ENCODE data around the gene EIF4E1B. TPM values are rescaled to one million over a fixed set of nuclear protein-coding genes. Genes with fewer than 3 reads are reported as not detected.

Gene EIF4E1B
- total RNA-seq, 1 experiment from 2014 or later: not detected

DNA sequence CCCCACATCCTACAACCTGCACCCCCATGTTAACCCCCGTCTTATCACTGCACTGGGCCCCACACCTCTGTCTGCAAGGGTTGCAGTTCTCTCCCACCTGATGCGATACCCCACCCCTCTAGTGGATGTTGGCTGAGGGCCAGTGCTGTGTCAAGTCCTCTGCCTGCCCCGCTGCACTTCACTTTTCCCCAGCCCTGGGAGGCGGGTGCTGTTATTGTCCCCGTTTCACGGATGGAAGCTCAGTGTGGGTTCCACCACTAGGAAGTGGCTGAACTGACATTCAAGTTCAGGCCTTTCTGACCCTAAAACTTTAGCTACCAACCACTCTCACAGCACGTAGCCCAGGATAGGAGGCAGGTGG lies 3.6 kb upstream of the EIF4E1B start:
- no peak for DNase-seq (ENCODE audit: low read depth)

DNA sequence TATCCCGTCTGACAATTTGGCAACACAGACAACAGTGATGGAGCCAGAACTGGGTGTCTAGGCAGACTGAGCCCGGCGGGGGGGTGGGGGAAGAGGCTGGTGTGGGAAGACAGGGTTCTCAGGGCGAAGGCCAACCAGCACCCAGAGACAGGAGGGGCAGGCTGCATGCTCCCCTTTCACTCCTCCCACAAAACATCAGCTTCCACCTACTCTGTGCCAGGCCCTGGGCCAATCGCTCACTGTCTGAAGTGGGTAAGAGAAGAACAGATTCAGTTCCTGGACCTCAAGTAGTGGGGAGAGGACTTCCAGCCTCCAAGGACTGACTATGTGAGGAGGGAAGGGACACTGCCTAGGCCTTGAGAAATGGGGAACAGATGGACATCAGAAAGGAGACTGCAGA lies 2.9 kb upstream of the EIF4E1B start:
- no peak for DNase-seq (ENCODE audit: low read depth)

- DNase-seq (ENCODE audit: low read depth): peak; percentile 44
Measured at GRCh38 chr5:176628406-176629228, 1.9 kb upstream of the EIF4E1B start.

- no peak for DNase-seq (ENCODE audit: low read depth)
Measured at GRCh38 chr5:176629317-176629852, 1.1 kb upstream of the EIF4E1B start.

GRCh38 chr5:176630681-176631222 lies 277 bp downstream of the EIF4E1B start:
- no peak for DNase-seq (ENCODE audit: low read depth)

- DNase-seq (ENCODE audit: low read depth): no peak
Measured at GRCh38 chr5:176631383-176632200, 1.1 kb downstream of the EIF4E1B start.

GRCh38 chr5:176632745-176633144 lies 2.3 kb downstream of the EIF4E1B start:
- no peak for DNase-seq (ENCODE audit: low read depth)

GRCh38 chr5:176633598-176633997 lies 3.1 kb downstream of the EIF4E1B start:
- DNase-seq (ENCODE audit: low read depth): no peak

DNA sequence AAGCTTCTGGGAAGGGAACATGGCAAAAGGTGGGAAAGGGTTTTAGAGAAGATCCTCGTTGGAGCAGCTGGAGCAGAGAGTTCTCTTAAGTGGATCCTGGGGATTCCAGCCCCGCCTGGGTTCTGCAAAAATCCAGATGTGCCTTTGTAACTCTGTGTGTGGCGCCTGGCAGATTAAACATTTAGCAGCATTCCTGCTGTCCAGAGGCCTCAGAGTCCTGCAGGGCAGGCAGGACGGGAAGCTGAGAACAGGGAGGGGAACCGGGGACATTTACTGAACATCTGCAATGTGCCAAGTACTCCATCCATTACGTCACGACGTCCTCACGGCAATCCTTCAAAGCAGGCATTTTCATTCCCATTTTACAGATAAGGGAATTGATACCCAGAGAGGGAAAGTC lies 6.0 kb downstream of the EIF4E1B start:
- no peak for DNase-seq (ENCODE audit: low read depth)

DNA sequence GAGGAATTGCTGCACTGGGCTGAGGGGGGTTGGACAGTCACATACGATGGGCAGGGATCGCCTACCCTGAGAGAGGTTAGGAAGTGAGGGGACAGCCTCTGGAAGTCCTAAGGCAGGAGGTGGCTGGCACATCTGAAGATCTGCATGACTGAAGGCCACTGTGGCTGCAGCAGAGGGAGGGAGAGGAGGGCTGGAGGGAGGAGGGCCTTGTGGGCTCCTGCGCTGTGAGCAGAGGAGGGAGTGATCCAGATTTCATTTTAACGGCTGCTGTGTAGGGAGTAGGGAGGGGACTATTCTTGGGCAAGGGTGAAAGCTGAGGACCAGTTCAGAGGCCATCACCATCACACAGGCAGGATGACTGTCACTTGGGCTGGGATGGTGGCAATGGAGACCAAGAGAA lies 7.1 kb downstream of the EIF4E1B start:
- no peak for DNase-seq (ENCODE audit: low read depth)

GRCh38 chr5:176638437-176638836 lies 8.0 kb downstream of the EIF4E1B start:
- DNase-seq (ENCODE audit: low read depth): no peak

GRCh38 chr5:176639208-176639607 lies 8.7 kb downstream of the EIF4E1B start:
- DNase-seq (ENCODE audit: low read depth): no peak

DNA sequence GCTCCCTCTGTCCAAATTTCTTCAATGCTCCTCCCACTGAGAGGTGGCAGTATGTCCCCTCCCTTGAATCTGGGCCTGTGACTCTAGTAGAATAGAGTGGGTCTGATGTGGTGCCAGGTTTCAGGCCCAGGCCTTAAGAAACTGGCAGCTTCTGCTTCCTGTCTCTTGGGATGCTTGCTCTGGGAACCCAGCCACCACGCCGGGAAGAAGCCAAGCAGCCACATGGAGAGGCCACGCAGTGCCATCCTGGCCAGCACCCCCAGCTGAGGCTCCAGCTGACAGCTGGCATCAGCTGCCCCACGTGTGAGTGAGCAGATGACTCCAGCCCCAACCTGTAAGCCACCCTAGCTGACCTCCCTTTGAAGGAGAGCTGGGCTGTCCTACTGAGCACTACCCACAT lies 9.5 kb downstream of the EIF4E1B start:
- peak; percentile 40 for DNase-seq (ENCODE audit: low read depth)

GRCh38 chr5:176640616-176641015 lies 10.1 kb downstream of the EIF4E1B start:
- no peak for DNase-seq (ENCODE audit: low read depth)

DNA sequence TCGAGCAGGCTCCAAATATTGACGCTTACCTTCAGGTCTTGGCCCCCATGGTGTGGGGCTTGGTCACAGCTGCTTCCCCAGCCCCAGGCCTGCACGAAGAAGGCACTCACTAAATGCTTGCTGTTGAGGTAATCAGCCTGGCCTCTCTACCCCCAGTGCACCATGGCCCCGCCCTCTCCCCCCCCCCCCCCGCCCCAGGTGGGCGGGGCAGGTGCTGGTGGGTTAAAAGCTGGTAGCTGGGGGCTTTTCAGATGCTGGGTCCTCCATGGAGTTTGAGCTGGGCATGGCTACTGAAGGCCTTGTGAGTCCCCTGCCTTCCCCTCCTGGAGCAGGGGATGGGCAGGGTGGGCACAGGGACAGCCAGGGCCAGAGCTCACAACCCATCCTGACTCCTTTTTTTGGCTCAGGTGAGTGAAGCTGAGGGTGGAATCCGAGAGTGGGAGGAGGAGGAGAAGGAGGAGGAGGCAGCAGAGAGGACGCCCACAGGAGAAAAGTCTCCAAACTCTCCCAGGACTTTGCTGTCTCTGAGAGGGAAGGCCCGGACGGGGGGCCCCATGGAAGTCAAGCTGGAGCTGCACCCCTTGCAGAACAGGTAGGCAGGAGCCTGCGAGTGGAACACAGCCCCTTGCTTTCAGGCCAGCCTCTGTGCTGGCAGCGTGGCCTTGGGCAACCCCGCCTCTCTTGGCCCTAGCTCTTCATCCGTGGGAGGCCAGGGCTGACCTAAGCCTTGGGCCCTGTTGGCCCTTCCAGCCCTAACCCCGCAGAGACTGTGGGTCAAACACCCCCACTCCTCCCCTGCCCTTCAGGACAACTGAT lies 12.4 kb downstream of the EIF4E1B start:
- DNase-seq (ENCODE audit: low read depth): no peak

GRCh38 chr5:176643491-176644219 lies 13.2 kb downstream of the EIF4E1B start:
- DNase-seq (ENCODE audit: low read depth): no peak

GRCh38 chr5:176644294-176644693 lies 13.8 kb downstream of the EIF4E1B start:
- no peak for DNase-seq (ENCODE audit: low read depth)

DNA sequence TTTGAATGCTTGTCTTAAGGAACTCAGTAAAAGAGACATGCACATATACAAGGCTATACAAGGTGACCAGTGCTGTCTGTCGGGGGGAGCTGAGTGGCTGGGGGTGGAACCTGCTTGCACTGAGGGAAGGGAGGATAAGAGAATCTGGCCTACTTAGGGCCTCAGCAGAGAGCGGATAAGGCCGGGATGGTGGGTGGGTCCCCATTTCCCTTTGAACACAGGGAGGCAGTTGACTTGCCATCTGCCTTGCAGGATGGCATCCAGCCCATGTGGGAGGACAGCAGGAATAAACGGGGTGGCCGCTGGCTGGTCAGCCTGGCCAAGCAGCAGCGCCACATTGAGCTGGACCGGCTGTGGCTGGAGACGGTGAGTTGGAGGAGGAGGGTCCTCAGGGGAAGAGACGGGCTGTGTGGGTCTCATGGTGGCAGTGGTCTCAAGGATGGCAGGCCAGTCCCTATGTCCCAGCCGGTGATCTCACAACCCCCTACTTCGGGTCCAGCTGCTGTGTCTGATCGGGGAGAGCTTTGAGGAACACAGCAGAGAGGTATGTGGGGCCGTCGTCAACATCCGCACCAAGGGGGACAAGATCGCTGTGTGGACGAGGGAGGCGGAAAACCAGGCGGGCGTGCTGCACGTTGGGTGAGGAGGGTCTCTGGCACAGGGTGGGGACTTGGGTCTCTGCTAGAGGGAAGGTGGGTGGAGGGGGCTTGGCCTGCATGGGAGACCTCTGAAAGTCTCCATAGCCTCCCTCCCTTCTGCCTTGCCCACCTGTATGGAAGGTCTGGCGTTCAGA lies 14.6 kb downstream of the EIF4E1B start:
- DNase-seq (ENCODE audit: low read depth): no peak

DNA sequence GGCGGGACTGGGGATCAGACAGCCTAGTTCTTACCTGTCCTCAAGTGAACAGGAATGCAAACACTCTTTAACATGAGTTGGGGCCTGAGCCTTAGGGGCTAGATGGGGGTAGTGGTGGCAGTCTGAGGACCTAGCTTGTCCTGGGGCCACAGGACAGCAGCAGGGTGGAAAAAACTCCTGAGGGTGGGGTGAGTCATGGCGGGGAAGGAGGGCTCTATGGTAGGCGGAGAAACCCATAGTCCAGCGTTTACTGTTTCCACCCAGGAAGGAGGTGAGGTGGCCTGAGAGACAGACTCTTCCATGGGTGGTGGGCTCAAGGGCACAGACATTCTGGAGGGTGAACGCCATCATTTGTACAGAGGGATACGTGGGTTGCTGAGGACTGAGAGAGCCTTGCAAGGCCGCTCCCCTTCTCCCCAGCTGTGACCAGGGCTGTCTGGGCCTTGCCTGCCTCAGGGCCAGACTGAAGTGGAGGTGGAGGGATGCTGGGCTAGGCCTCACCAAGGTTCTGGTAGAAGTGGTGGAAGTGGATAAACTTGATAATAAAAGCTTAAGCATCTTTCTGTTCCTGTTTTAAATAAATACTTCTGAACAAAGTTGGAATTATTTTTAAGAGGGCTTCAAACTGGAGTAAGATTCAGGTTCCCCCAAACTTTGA lies 15.7 kb downstream of the EIF4E1B start:
- DNase-seq (ENCODE audit: low read depth): no peak

DNA sequence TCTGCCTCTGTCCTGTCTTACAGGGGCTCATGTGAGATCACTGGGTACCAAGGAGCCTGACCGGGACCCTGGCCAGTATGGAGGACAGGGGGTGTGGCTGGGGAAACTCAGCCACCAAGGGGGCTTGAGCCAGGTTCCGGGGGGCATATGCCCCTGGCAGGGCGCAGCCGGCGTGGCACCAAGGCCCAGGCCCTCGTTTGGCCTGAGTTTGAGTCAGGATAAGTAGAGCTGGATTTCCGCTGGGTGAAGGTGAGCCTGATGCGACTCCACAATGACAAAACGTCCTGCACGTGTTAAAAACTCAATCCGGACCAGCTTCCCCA lies 16.2 kb downstream of the EIF4E1B start:
- no peak for DNase-seq (ENCODE audit: low read depth)
